Chondrocyte (in vitro differentiated cells): ENCODE data around the gene PYGO2. TPM values are rescaled to one million over a fixed set of nuclear protein-coding genes. Genes with fewer than 3 reads are reported as not detected.

Experiments
- DNase-seq: peaks from one replicate; pipeline ENCODE4 v3.0.0; 2021; ENCODE audit warnings: mixed read lengths, low spot score
- H3K27ac Mint-ChIP-seq: one replicate; pipeline ENCODE4 v1.8.0; 2021; ENCODE audit warnings: mild to moderate bottlenecking, moderate library complexity, mixed read lengths; ENCODE audit not compliant: unreplicated experiment
- H3K27me3 Mint-ChIP-seq: 2 replicates; pipeline ENCODE4 v1.8.0; 2021; ENCODE audit warnings: low read depth, mixed read lengths
- H3K36me3 Mint-ChIP-seq: 2 replicates; pipeline ENCODE4 v1.8.0; 2021; ENCODE audit warnings: low read depth, mixed read lengths
- H3K4me1 Mint-ChIP-seq: 2 replicates; pipeline ENCODE4 v1.8.0; 2021; ENCODE audit warnings: low read depth, mild to moderate bottlenecking, mixed read lengths
- H3K4me3 Mint-ChIP-seq: one replicate; pipeline ENCODE4 v1.8.0; 2021; ENCODE audit warnings: mild to moderate bottlenecking, moderate library complexity, mixed read lengths; ENCODE audit not compliant: unreplicated experiment
- H3K9me3 Mint-ChIP-seq: 2 replicates; pipeline ENCODE4 v1.8.0; 2021; ENCODE audit warnings: low read depth, mixed read lengths
- total RNA-seq: library from RNA; stranded (reverse); gene quantifications from 3 replicates; pipeline ENCODE4 v1.2.1, GENCODE V29; 2021
- TF ChIP-seq, protein P1 (sequence below): fragments of 200-600 bp; sonication (generic); IDR thresholded peaks from 2 replicates; pipeline ENCODE4 v1.5.0; 2021; ENCODE audit warnings: antibody characterized with exemption, mild to moderate bottlenecking, moderate library complexity

PYGO2 gene
- total RNA-seq, 1 donor from 2014 or later: 24.0 TPM

DNA sequence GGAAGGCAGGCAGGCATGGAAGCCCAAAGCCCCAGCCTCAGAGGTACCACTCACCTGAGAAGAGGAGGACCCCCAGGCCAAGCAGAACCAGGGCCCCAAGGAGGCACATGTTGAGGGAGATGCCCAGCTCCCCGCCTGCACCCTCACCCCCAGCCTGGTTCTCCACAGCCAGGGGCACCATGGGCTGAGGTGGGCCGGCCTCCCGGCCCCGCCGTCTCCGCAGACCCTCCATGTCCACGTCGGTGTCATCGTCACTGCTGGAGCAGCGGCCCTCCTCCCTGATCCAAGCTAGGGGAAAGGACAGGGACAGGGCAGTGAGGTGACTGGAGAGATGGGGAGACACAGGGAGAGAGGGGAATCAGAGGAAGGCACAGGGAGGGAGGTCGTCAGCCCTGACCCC, 13.5 kb downstream of the PYGO2 start:
- H3K4me3 Mint-ChIP-seq: no peak overlapping the region
- no peaks in the 10 kb centered on the region for H3K27me3 Mint-ChIP-seq
- H3K36me3 Mint-ChIP-seq: peaks cover 12% of the 10 kb centered on the region
- no peak overlapping the region for H3K27ac Mint-ChIP-seq
- peaks cover 17% of the 10 kb centered on the region for H3K4me1 Mint-ChIP-seq
- no peaks in the 10 kb centered on the region for H3K9me3 Mint-ChIP-seq
- DNase-seq: no peak
- TF ChIP-seq, protein P1, sequence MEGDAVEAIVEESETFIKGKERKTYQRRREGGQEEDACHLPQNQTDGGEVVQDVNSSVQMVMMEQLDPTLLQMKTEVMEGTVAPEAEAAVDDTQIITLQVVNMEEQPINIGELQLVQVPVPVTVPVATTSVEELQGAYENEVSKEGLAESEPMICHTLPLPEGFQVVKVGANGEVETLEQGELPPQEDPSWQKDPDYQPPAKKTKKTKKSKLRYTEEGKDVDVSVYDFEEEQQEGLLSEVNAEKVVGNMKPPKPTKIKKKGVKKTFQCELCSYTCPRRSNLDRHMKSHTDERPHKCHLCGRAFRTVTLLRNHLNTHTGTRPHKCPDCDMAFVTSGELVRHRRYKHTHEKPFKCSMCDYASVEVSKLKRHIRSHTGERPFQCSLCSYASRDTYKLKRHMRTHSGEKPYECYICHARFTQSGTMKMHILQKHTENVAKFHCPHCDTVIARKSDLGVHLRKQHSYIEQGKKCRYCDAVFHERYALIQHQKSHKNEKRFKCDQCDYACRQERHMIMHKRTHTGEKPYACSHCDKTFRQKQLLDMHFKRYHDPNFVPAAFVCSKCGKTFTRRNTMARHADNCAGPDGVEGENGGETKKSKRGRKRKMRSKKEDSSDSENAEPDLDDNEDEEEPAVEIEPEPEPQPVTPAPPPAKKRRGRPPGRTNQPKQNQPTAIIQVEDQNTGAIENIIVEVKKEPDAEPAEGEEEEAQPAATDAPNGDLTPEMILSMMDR: no peak

DNA sequence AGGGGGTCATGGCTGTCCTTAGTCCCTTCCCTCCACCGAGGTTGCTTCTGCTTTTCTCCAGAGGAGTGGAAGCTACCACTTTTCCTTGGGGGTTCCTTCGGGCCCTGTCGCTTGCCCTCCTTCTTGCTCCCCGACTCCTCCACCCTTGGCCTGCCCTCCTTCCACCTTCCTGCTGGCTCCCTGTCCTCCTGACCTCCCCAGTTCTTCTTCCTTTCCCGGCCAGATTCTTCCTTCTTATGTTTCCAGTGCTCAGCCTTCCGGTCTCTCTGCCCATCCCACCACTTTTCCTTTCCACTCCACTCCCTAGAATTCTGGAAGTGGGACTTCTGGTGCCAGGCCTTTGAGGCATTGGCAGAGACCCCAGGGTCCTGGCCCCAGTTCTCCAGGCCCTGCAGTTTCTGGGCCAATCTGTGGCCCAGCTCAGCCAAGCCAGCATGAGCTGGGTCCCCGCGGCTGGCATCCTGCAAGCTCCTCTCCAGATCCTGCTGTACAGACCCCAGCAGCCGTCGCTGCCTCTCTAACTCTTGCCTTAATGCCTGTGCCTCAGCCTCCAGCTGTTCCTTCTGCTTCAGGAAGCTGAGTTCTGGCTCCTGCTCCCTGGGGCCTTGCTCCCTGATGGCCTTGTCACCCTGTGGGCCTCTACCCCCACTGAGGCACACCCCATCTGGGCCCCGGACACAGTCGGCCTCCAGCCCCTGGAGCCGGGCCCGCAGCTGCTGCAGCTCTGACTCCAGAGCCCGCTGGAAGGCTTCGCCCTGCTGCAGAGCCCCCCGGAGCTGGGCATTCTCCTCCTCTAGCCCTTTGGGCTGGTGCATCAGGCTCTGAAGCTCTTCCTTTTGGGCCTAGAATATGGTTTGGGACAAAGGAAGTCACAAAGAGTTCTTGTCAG, 15.4 kb downstream of the PYGO2 start:
- TF ChIP-seq, protein P1: no peak
- no peak overlapping the region for H3K27ac Mint-ChIP-seq
- DNase-seq: no peak
- H3K9me3 Mint-ChIP-seq: no peaks in the 10 kb centered on the region
- H3K27me3 Mint-ChIP-seq: no peaks in the 10 kb centered on the region
- peaks cover 12% of the 10 kb centered on the region for H3K36me3 Mint-ChIP-seq
- peaks cover 9% of the 10 kb centered on the region for H3K4me1 Mint-ChIP-seq
- H3K4me3 Mint-ChIP-seq: no peak overlapping the region

DNA sequence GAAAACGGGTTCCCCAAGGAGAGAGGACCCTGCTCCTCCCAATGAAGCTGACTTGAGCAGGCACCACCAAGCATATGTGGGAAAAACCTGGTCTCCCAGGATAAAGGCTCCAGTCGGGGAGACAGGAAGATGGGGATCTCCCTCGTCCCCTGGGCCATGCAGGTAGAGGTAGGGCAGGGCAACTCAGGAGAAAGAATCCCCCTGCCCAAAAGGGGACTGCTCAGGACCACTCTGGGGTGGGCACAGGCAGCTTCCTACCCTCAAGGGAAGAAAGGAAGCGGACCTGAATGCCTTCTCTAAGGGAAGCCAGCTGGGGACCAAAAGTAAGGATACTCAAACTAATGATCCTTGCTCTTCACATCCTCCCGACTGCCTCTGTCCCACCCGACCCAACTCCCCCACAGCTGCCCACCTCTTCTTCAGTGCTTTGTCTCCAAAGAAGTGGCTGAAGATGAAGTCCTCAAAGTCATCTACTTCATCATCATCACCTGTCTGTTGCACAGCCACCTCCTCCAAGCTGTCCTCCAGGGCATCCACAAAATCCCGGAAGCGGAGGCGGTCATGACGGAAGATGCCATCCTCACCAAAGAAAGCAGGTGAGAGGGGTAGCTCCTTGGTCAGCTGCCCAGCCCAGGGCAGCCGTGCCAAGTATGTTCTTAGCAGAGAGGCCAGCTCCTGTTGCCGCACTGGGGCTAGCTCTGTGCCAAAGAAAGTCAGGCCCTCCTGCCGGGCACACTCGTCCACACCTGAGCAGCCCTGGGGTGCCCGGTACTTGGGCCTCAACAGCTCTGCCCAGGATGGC, 16.2 kb downstream of the PYGO2 start:
- peaks cover 7% of the 10 kb centered on the region for H3K36me3 Mint-ChIP-seq
- peaks cover 12% of the 10 kb centered on the region for H3K4me1 Mint-ChIP-seq
- no peak for DNase-seq
- no peaks in the 10 kb centered on the region for H3K9me3 Mint-ChIP-seq
- no peak overlapping the region for H3K27ac Mint-ChIP-seq
- TF ChIP-seq, protein P1: no peak
- H3K27me3 Mint-ChIP-seq: no peaks in the 10 kb centered on the region
- H3K4me3 Mint-ChIP-seq: no peak overlapping the region

DNA sequence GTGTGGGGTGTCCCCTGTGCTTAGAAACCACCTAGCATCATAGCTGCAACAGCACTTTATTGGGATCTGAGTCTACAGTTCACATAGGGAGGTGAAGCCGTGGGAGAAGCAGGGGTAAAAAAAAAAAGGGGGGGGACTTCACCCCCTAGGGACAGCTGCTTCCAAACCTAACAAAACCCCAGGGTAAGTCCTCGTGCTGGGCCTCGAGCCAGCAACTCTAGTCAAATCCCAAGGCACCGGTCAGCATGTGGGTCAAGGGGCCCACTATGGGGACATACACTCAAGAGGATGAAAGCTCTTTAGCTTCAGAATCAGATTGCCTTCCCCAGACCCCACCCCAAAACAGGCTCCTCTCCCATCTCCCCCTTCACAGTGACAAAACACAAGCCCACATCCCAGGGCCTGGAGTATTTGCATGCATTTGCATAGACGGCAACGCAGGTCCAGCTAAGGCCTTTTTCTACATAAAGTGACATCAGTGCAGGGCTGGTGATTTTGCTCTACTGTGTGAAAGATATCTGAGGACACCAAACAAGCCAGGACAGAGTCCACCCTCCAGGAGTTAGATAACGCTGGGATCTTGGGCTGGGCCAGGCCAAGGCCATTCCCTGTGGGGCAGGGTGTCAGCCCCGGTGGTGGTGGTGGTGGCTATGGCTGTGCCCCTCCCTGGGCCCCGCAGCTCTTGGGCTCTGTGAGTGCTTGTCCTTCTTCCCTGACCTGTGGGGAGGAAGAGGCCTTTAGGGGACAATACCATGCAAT, 17.0 kb downstream of the PYGO2 start:
- no peak overlapping the region for H3K27ac Mint-ChIP-seq
- H3K9me3 Mint-ChIP-seq: no peaks in the 10 kb centered on the region
- H3K4me1 Mint-ChIP-seq: peaks cover 12% of the 10 kb centered on the region
- peaks cover 7% of the 10 kb centered on the region for H3K36me3 Mint-ChIP-seq
- H3K27me3 Mint-ChIP-seq: no peaks in the 10 kb centered on the region
- DNase-seq: no peak
- TF ChIP-seq, protein P1: no peak
- H3K4me3 Mint-ChIP-seq: no peak overlapping the region
